HG02798 (cell line): Measurements from ENCODE around the gene CDH13.

Experiments
- ATAC-seq: cut with Tn5 transposase; IDR thresholded peaks from one replicate; pipeline ENCODE4 v1.9.1; 2021; ENCODE audit warnings: mild to moderate bottlenecking; ENCODE audit not compliant: unreplicated experiment, poor library complexity

Gene CDH13

GRCh38 chr16:83070416-83071209 is 443.8 kb downstream of the CDH13 start:
- ATAC-seq: no peak

DNA sequence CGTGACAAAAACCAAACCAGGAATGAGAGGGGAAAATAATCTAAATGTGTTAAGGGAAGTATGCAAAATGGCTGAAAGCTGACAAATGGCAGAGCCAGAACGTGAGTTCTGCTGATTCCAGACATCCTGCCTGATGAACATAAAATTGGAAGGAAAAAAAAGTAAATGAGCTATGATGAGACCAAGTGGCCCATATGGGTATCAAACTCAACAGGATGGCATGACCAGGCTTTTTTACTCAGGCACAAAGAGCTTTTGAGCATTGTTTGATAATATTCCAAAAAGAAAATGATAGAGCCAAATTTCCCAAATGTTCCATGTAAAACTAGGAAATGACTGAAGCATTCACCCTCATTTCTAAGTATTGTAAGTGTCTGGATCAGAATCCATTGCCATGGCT is 449.2 kb downstream of the CDH13 start:
- ATAC-seq: no peak

- no peak for ATAC-seq
Observed at GRCh38 chr16:83083361-83083760, 456.6 kb downstream of the CDH13 start.

DNA sequence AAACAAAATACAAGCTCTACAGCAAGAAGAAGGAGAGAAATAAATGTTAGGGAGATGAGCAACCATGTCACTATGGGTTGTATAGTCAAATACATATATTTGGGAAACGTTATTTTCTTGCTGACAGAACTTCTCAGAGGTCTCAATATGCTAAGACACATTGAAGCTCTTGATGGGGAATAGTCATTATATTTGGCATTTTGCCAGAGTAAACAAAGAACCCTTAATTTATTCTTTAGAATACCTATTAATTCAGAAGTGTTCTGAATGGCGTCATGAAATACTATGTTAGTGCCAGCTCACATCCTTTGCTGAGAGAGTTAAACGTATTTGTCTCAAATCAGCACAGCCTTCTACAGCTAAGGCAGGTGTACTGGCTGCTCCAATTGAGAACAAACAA is 458.9 kb downstream of the CDH13 start:
- ATAC-seq: no peak

DNA sequence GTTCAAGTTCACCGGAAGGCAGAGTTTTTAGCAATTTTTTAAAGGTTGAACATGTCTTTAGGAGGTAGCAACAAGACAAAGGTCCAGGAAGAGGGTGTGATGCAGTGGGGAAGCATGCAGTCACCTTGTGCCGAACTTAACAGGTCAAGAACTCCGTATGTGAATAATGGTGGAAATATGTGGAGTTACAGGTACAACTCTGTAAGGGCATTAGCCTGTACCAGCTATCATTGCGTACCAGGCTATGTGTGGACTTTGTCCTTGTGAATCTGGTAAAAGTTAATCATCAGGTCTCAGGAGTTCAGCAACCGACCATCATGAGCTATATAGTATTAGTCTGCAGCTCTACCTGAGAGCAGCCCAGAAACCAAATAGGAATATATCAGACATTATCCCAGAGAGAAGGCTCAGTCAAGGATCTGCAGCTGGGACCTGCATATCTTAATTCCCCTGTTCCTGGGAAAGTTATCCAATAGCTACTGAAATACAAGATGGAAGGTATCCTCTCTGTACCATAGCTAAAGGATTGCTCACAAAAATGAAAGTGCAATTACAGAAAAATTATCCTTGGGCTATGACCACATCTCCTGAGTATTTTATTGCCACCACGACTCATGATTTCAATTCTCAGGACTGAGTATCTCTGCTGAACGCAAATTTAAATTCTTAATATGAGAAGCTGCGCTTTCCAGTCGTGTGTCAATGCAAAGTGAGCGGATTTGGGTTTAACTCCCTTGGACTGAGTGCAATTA is 469.3 kb downstream of the CDH13 start:
- no peak for ATAC-seq

DNA sequence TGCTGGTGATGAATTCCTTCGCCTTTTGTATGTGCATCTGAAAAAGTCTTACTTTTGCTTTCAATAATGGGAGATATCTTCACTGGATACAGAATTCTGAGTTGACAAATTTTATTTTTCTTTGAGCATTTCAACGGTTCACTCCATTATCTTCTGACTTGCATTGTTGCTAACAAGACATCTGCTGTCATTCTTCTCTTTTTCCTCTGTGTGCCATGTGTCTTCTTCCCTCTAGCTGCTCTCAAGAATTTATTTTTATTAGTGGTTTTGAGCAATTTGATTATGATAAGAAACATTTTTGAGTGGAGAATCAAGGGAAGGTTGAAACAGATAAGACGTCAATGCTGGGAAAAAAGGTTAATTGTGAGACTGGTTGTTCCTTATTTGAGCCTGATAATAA is 471.8 kb downstream of the CDH13 start:
- ATAC-seq: no peak

DNA sequence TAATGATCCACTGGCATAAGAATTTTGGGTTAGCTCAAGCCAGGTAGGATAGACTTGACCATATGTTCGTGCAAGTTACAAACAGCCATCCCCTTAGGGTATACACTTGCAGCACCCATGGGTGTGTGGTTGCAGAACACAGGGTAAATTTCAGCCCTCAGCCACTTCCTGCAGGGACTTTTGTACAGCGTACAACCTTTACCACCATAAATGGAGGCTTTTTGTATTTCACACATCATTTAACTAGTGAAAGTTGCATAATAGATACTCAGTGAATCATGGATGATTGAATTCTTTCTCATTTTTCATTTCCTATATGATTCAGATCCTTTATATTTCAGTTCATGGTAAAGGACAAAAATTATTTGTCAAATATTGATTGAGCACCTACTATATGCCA is 473.9 kb downstream of the CDH13 start:
- no peak for ATAC-seq

DNA sequence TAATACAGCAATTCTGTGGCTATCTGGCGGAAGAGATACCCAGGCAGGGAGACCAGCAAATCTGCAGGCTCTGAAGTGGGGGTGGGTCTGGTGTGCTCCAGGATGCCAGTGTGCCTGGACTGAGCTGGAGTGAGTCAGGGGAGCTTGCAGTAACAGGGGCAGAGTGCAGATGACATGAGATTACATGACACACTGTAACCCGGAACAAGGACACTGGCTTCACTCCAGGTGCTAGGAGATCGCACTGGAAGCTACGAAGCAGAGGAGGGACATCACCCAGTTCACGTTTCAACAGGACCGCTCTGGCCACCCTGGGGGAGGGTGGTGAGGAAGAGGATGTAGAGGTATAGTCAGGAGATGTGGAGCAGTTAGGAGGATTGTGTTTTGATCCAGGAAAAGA is 475.6 kb downstream of the CDH13 start:
- no peak for ATAC-seq

DNA sequence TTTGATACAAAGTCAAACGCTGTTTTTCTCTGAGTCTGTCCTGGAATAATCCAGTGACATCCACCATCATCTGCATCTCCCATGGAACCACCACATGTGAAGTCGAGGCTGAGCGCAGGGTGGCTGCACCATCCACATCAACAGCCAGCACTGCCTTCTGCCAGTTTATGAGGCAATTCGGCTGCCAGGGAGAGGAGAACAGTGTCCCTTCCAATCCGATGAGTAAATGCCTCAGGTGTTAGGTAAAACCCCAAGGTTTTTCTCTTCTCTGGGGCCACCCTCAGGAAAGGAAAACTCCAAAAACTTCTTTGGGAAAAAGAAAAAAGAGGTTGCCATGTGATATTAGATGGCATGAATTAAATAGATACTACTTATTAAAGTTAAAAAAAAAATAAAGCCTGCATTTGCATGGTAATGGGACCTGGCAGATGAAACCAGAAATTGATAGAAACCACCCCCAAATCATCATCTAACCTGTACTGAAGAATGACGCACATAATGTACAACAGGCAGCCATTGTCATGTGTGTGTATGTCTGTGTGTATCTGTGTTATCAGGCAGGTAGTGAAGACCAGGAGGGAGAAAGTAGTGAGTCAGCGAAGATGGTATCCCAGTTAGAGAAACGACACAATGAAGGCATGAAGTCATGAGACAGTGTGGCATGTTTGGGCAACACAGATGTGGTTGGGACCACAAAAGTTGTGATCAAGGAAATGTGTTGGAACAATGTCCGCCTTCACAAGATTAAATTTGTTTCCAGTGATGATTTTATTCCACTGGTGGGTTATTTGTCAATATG is 478.7 kb downstream of the CDH13 start:
- ATAC-seq: no peak

DNA sequence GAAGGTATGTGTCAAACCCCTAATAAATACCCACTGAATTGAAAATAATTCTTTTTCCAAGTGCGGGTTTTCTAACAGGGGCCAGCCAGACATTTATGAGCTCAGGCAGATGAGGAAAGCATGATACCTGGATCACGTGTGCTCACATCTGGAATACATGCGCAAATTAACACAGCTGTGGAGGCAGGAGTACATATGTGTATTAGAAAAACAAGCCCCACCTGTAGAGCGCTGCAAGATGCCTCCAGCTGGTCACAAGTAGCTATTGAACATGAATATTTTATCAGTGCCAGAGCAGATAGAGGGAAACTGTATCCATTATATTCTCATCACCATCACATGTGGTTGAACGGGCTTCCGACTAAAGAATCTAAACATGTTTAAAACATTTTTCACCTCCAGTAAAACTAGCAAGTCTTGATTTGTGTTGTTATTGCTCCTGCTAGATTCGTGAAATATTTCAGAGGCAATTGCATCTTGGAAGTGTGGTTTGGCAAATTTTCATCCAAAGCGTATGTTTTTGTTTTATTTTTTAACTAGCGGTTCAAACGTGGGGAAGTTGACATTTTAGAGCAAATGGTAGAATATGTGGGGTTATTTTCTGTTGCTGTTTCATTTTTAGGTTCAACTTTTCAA is 482.8 kb downstream of the CDH13 start:
- ATAC-seq: no peak

- no peak for ATAC-seq
Observed at GRCh38 chr16:83110269-83110668, 483.5 kb downstream of the CDH13 start.

DNA sequence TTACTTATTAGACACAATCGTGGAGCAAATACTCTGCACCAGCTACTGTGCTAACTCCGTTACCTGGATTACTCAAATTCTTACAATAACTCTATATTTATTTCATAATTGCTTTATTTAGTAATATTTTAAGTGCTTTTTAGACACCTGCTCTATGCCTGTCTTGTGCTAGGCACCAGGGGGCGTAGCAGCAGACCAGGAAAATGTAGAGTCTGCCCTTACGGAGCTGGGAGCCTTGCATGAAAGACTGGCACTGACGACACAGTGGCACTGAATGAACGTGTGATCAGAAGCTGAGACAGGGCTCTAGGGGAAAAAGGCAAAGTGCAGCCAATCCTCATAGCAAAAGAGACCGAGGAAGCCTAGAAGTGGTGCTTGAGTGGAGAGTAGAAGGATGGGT is 486.5 kb downstream of the CDH13 start:
- no peak for ATAC-seq

DNA sequence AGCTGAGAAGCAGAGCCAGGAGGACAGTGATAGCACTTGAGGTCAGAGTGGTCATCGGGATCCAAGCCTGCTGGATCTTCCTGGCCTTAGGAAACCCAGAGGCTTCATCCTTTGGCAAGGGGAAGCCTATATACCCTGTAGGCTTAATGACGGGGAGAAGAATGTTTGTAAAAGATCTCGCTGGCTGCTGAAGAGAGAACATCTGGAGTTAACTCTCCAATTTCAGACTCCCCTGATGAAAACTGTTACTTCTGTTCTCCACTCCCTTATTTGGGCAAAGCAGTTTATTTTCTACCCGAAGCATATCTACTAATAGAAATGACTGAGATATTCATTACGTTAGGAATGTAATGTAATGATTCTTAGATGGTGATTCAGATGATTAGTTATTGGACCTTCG is 487.0 kb downstream of the CDH13 start:
- no peak for ATAC-seq

GRCh38 chr16:83115491-83116232 is 488.9 kb downstream of the CDH13 start:
- ATAC-seq: no peak

DNA sequence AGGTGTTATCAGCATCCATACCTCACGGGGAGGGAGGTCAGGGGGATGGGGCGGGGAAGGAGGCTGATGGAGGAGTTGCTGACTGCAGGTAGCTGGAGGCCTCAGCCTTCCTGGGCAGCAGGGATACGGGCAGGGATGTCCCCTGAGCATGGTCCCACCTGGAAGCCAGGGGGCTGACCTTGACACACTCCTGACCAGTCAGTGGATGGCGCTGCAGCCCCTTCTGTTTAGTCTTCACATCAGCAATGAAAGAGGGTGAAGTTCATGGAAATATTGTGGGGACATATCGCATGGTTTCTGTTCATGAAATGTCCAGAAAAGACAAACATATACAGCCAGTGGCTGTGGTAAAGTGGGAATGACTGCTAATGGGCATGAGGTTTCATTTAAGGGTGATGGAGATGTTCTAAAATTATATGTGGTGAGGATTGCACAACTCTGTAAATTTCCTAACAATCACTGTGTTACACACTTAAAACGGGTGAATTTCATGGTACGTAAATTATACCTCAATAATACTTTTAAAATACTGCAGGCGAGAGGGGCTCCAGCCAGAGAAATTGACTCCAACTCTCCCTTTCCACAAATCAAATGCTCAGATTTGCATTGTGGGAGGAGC is 489.6 kb downstream of the CDH13 start:
- ATAC-seq: no peak

- no peak for ATAC-seq
Observed at GRCh38 chr16:83117810-83118209, 491.0 kb downstream of the CDH13 start.

DNA sequence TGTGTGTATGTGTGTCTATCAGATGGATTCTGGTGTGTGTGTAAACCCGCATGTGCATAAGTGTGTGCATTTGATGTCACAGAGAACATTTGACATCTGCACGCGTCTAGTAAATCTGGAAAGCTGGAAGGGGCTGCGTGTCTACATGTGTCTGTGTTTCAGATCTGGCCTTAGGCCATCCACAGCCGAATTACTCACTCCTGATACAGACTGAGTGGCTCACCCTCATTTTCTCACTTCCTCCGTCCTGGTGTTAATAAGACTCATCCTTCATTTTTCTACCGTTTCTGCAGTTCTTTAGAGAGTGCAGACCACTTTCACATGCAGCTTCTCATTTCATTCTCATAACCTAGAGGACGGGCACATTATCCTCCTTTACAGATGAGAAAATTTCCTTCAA is 491.6 kb downstream of the CDH13 start:
- ATAC-seq: no peak

DNA sequence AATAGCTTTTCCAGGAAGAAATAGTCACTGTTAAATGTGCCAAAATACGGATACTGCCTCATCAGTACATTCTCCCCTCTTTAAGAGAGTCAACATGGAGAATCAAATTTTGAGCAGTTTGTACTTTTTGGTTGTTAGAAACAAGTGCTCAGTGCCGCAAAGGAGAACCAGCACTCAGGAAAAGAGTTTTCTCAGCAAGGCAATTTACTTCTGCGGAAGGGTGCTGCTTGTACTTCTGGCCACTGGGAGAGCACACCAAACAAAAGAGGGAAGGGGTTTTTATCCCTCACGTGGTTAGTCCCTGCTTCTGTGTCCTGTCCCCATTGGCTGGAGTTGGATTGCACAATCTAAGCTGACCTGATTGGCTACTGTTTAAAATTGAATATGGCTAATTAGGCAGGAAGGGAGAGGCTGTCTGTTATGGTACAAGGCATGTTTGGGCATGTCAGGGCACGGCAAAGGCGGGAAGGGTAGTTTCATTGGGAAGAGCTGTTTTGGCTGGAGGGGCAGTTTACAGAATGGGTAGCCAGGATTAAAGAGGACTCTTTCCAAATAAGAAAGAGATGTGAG is 499.3 kb downstream of the CDH13 start:
- no peak for ATAC-seq

DNA sequence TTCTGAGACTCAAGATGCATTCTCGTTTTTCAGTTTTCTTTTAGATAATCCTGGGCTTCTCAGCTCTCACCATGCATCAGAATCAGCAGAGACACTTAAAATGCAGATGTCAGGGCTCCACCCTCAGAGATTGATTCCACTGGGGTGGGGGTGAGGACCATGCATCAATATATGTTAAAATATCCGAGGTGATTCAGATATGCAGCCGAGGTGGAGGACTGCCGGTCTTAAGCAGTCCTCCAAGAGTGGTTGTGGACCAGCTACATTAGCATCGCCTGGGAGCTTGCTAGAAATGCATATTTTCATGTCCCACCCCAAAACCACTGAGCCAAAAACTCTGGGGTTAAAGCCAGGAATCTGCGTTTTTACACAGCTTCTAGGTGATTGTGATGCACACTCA is 501.3 kb downstream of the CDH13 start:
- ATAC-seq: no peak
